ENCODE results near the gene CCR7. TPM values are rescaled to one million over a fixed set of nuclear protein-coding genes. Genes with fewer than 3 reads are reported as not detected.

CCR7 gene
- not detected in 2 replicates for total RNA-seq

GRCh38 chr17:40564883-40565768 is at the start of gene CCR7:
TSS of gene CCR7 (minus strand) at chr17:40565472. CDS start at chr17:40565409, 63 bp downstream.

Other genes starting within 250 kb of the CCR7 start
- gene GJD3, start 200.7 kb downstream of the CCR7 start, total RNA-seq, result 0.33 TPM in 1 of 2 replicates, not detected in the other
- gene TOP2A, start 147.6 kb downstream of the CCR7 start, total RNA-seq, result 16.9 and 28.3 TPM in 2 replicates
- gene IGFBP4, start 122.0 kb downstream of the CCR7 start, total RNA-seq, result 40.2 and 49.1 TPM in 2 replicates
- gene TNS4, start 63.8 kb downstream of the CCR7 start, total RNA-seq, result 65.2 and 130 TPM in 2 replicates
- 94.0 and 121 TPM in 2 replicates for gene SMARCE1, start 82.3 kb upstream of the CCR7 start, total RNA-seq
- 1.6 TPM in 2 replicates for gene KRT222, start 99.7 kb upstream of the CCR7 start, total RNA-seq
- 573 and 600 TPM in 2 replicates for gene KRT24, start 138.3 kb upstream of the CCR7 start, total RNA-seq
- gene KRT25, start 189.9 kb upstream of the CCR7 start, total RNA-seq, result not detected in 2 replicates
- under 0.01 TPM in 1 of 2 replicates, not detected in the other for gene KRT26, start 206.7 kb upstream of the CCR7 start, total RNA-seq
- gene KRT27, start 217.1 kb upstream of the CCR7 start, total RNA-seq, result 0.79 TPM in 1 of 2 replicates, not detected in the other
- gene KRT28, start 234.5 kb upstream of the CCR7 start, total RNA-seq, result not detected in 2 replicates